ENCODE measurements around the gene PLA2G2C.
A peak's percentile ranks its signal among the peaks of the same experiment; 100 is the strongest.

Gene PLA2G2C

GRCh38 chr1:20152599-20152930 is 33.8 kb downstream of the PLA2G2C start:
- DNase-seq (ENCODE audit: low read depth): no peak

GRCh38 chr1:20151906-20152598 is 34.3 kb downstream of the PLA2G2C start:
- peak; percentile 36 for DNase-seq (ENCODE audit: low read depth)

GRCh38 chr1:20150969-20151368 is 35.3 kb downstream of the PLA2G2C start:
- DNase-seq (ENCODE audit: low read depth): no peak

- DNase-seq (ENCODE audit: low read depth): no peak
Measured at GRCh38 chr1:20150326-20150705, 36.0 kb downstream of the PLA2G2C start.

GRCh38 chr1:20149601-20150325 is 36.6 kb downstream of the PLA2G2C start:
- no peak for DNase-seq (ENCODE audit: low read depth)

GRCh38 chr1:20148571-20149500 is 37.5 kb downstream of the PLA2G2C start:
- no peak for DNase-seq (ENCODE audit: low read depth)

GRCh38 chr1:20147846-20148570 is 38.3 kb downstream of the PLA2G2C start:
- DNase-seq (ENCODE audit: low read depth): no peak

- DNase-seq (ENCODE audit: low read depth): no peak
Measured at GRCh38 chr1:20143734-20144565, 42.4 kb downstream of the PLA2G2C start.

GRCh38 chr1:20143318-20143717 is 43.0 kb downstream of the PLA2G2C start:
- DNase-seq (ENCODE audit: low read depth): no peak

GRCh38 chr1:20142001-20142710 is 44.2 kb downstream of the PLA2G2C start:
- no peak for DNase-seq (ENCODE audit: low read depth)

- no peak for DNase-seq (ENCODE audit: low read depth)
Measured at GRCh38 chr1:20141466-20141865, 44.9 kb downstream of the PLA2G2C start.

GRCh38 chr1:20141001-20141400 is 45.3 kb downstream of the PLA2G2C start:
- no peak for DNase-seq (ENCODE audit: low read depth)

- no peak for DNase-seq (ENCODE audit: low read depth)
Measured at GRCh38 chr1:20139776-20140612, 46.3 kb downstream of the PLA2G2C start.

- DNase-seq (ENCODE audit: low read depth): no peak
Measured at GRCh38 chr1:20138961-20139550, 47.3 kb downstream of the PLA2G2C start, which contains the start of gene PLA2G2F. PLA2G2F (plus strand) TSS chr1:20139323; CDS start chr1:20139428, 105 bp downstream.

- no peak for DNase-seq (ENCODE audit: low read depth)
Measured at GRCh38 chr1:20138346-20138745, 48.0 kb downstream of the PLA2G2C start.

GRCh38 chr1:20137604-20138003 is 48.7 kb downstream of the PLA2G2C start:
- DNase-seq (ENCODE audit: low read depth): no peak

- DNase-seq (ENCODE audit: low read depth): no peak
Measured at GRCh38 chr1:20137055-20137454, 49.3 kb downstream of the PLA2G2C start.

- no peak for DNase-seq (ENCODE audit: low read depth)
Measured at GRCh38 chr1:20136249-20136648, 50.1 kb downstream of the PLA2G2C start.

- DNase-seq (ENCODE audit: low read depth): no peak
Measured at GRCh38 chr1:20134995-20135394, 51.3 kb downstream of the PLA2G2C start.

Measured in T-helper 22 cell (primary cell).